T-helper 2 cell treated with Interferon-gamma antibody and Interleukin-4, amounts not matched to agents 100 ng/mL and 5 ng/mL, for 36 hours (primary cell): ENCODE measurements around the gene CFAP20. TPM values are rescaled to one million over a fixed set of nuclear protein-coding genes. Genes with fewer than 3 reads are reported as not detected.

ENCODE experiments used
- intact Hi-C: fragments of 100-400 bp; cut with micrococcal nuclease; formaldehyde crosslinking; loops from one replicate; pipeline ENCODE4 v1.15.1; 2023
- total RNA-seq: library from RNA; stranded (reverse); gene quantifications from 2 replicates; pipeline ENCODE4 v1.2.3, GENCODE V29; 2022

CFAP20 gene
- total RNA-seq, 1 donor from 2014 or later = 43.8 TPM

- intact Hi-C loops = loop anchor here (10.0 kb wide), 2 partner anchors 231 to 311 kb away; no protein-coding TSS in a partner anchor
These were observed 3.3 kb downstream of the CFAP20 start for GRCh38 chr16:58125781-58126335.

- intact Hi-C loops = loop anchor here (10.0 kb wide), 2 partner anchors 230 to 310 kb away; no protein-coding TSS in a partner anchor
These were observed 4.1 kb downstream of the CFAP20 start for GRCh38 chr16:58125041-58125440.

- intact Hi-C loops = loop anchor here (10.0 kb wide), 2 partner anchors 230 to 310 kb away; no protein-coding TSS in a partner anchor
These were observed 4.6 kb downstream of the CFAP20 start for GRCh38 chr16:58124601-58124915.

GRCh38 chr16:58123896-58124600 is 5.1 kb downstream of the CFAP20 start:
- intact Hi-C loops = loop anchor here (10.0 kb wide), 2 partner anchors 229 to 309 kb away; no protein-coding TSS in a partner anchor

- intact Hi-C loops = loop anchor here (10.0 kb wide), 2 partner anchors 226 to 306 kb away; no protein-coding TSS in a partner anchor
These were observed 8.0 kb downstream of the CFAP20 start for GRCh38 chr16:58121132-58121531.

DNA sequence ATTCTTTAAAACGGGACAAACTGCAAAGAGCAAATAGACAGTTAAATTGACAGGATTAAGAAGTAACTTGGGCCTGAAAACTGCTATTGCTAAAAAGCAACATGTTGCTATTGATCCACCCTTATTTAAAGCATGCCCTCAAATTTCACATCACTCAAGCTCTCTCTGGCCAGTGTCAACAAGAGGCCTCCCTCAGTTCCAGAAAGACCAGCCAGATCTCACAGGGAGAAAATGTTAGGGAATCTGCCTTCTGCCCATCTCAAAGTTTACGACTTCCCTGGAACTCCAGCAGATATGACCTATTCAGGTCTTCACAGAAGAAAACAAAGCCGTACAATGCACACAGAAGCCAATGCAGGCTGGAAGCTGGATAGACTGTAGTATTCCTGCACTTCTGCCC is 8.9 kb downstream of the CFAP20 start:
- intact Hi-C loops = loop anchor here (10.0 kb wide), 2 partner anchors 225 to 305 kb away; no protein-coding TSS in a partner anchor

DNA sequence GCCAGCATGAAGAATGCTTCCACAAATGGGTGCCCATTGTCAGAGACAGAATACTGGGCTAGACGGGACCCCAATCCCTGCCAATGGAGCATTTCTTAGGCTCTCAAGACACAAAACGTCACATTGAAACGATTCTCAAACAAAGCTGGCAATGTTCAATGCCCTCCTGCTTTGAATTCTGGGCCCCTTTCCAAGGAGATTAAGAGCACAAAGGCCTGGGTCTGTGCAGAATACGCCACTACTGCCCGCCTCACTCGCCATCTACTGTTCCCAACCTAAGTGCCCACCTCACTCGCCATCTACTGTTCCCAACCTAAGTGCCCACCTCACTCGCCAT is 9.7 kb downstream of the CFAP20 start:
- intact Hi-C loops = no loop called here

- intact Hi-C loops = no loop called here
These were observed 10.2 kb downstream of the CFAP20 start for GRCh38 chr16:58118801-58119508.

DNA sequence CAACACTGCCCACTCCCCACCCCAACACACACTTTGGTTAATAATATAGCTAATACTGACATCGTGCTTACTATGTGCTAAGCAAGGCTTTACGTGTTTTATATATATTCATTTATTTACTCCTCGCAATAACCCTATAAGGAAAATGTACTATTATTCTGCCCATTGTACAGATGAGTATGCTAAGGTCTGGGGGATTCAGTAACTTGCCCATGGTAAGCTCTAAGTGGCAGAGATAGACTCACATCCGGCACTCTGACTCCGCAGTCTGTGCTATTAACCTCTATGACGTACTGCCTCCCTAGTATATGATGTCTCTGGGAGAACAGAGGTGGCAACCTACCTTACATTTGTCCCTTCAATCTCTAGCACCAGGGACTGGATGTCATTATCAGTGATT is 12.7 kb downstream of the CFAP20 start:
- intact Hi-C loops = no loop called here

GRCh38 chr16:58116081-58116480 is 13.1 kb downstream of the CFAP20 start:
- intact Hi-C loops = no loop called here

DNA sequence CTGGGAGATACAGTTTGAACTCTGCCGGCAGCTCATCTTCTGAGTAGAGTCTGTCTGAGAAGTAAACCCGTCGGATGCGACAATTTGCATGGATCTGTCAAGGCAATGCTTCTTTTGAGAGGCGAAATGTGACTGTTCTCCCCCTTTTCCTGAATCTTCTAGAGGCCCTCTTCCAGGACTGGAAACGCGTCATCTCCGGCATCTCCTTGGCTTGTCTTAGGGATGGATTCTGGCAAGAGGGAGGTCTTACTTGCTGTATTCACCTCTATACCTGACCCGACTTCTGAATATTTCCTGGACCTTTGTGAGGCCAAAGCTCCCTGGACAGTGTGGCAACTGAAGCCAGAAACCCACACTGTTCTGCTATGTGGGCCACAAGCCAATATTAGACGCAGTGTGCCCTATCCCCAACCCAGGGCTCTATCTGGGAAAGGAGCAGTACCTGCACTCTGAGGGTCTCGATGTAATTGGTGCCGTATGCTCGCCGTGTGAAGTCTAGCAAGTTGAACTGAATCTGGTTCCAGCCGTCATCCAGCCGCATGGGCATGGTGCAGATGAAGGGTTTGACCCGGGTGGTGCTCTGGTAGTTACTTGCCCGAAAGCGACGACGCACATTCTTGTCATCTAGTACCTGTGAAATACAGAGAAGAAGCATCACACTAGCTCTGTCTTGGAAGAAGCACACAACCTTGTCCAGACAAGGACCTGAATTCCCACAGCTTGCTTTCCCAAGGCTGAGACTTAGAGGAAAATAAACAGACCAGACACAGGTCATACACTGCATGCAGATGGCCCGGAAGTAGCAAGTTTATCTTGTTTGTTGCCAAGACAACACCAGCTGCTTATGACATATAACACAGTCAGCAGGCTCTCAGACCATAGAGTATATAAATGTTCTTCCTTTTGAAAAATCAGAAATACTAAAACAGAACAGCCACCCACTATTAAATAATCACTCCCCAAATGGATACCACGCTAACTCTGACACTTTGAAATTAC is 14.1 kb downstream of the CFAP20 start:
- intact Hi-C loops = no loop called here

- intact Hi-C loops = no loop called here
These were observed 17.9 kb downstream of the CFAP20 start for GRCh38 chr16:58111302-58111627.

GRCh38 chr16:58110571-58111301 is 18.4 kb downstream of the CFAP20 start:
- intact Hi-C loops = no loop called here

- intact Hi-C loops = no loop called here
These were observed 19.3 kb downstream of the CFAP20 start for GRCh38 chr16:58109881-58110280.

DNA sequence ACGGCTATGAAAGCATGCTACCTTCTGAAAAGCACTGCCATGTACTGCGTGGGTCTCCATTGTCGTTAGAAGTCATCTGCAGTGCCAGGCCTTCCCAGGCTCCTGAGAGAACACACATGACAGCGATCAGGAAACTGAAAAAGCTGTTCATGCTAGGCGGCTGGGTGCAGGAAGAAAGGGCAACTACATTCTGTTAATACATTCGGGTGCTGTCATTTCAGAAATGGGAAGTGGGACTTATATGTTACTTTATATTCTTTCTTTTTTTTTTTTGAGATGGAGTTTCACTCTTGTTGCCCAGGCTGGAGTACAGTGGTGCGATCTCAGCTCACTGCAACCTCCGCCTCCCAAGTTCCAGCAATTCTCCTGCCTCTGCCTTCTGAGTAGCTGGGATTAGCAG is 19.9 kb downstream of the CFAP20 start:
- intact Hi-C loops = no loop called here

GRCh38 chr16:58107709-58108108 is 21.5 kb downstream of the CFAP20 start:
- intact Hi-C loops = no loop called here

DNA sequence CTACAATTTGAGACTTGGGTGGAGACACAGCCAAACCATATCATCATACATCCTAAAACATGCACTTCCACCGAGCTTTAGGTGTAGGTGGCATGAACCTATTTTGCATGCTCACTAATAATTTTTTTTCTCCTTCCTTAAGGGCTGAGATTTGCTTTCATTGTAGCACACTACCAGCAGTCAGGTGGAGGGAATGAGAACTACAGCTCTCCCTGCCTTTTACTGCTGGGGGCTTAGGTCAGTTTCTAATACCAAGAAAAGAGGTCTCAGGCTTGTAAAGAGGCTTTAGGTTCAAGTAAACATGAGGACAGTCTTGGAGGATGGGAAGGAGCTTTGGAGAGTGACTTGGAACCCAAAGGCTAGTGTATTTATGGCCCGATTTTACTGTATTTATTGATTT is 22.0 kb downstream of the CFAP20 start:
- intact Hi-C loops = no loop called here

GRCh38 chr16:58105631-58106030 is 23.6 kb downstream of the CFAP20 start:
- intact Hi-C loops = no loop called here

- intact Hi-C loops = no loop called here
These were observed 26.4 kb downstream of the CFAP20 start for GRCh38 chr16:58102665-58103392.

DNA sequence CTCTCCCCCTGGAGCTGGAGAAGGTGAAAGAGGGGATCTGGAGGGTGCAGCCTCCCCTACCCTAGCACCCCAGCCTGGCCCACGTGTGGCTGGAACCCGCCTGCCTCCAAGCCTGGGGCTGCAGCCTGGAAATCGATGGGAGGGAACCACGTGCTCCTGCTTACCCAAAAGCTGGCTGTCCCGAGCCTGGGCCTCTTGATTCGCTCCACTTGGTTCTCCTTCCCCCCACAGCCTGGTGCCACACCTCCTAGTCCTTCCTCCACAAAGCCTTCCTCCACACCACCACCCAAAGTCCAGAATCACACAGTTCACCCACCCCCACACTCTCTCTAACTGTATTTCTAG is 29.3 kb downstream of the CFAP20 start:
- intact Hi-C loops = no loop called here
